Stimulated activated CD4-positive, alpha-beta T cell treated with anti-CD3 and anti-CD28 coated beads, TNF-alpha, amount 100 ng/mL, for 1 hour (primary cell): Measurements from ENCODE around the gene MEIOB.
"Not testable (repeated sequence)": the region's sequence is repeated elsewhere in the genome, so short reads cannot be mapped to it uniquely, and the experiment has no call there.

Experiments used
- DNase-seq, 3 donors: peaks; one replicate each; pipeline ENCODE4 v3.0.0-alpha.2; 2020; ENCODE audit warnings: low read depth in 3 of 3, low spot score in 1 of 3

MEIOB gene

DNA sequence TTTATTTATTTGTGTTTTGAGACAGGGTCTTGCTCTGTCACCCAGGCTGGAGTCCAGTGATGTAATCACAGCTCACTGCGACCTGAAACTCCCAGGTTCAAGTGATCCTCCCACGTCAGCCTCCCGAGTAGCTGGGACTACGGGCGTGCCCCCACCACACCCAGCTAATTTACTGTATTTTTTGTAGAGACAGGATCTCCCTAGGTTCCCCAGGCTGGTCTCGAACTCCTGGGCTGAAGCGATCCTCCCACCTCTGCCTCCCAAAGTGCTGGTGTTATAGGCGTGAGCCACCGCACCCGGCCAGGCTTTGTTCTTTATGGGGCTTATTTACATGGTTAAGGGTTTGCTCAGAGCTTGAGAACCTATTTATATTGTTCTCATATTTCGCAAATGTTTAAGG, 5.8 kb upstream of the MEIOB start:
- DNase-seq, result no peak

- DNase-seq, result no peak
Observed at GRCh38 chr16:1877089-1877488, 5.1 kb upstream of the MEIOB start.

GRCh38 chr16:1876468-1876867, 4.5 kb upstream of the MEIOB start:
- DNase-seq, result no peak

DNA sequence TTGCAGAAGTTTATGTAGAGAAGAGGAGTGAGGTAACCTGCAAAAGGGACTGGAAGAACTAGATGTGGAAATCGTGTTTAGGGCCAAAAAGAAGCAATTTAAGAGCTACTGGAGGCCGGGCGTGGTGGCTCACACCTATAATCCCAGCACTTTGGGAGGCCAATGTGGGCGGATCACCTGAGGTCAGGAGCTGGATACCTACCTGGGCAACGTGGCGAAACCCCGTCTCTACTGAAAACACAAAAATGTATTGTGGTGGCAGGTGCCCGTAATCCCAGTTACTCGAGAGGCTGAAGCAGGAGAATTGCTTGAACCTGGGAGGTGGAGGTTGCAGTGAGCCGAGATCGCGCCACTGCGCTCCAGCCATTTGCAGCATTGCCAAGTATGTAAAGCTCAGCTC, 4.1 kb upstream of the MEIOB start:
- not testable (repeated sequence) for DNase-seq

DNA sequence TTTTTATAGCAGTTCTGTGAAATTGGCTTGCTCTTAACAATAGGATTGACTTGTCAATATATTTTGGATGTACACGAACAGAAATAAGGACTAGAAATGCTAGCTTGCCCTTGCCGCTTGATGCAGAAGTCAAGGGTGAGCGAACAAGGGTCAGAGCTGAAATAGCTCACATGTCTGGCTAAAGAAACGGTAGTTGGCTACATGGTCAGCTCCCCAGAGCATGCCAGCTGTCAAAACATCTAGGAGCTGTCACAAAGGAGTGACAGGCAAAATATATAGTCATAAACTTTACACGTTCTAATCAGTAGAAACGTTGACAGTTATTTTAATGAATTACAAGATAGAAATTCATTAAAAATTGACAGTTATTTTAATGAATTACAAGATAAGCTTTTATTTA, 2.9 kb upstream of the MEIOB start:
- no peak for DNase-seq

- no peak for DNase-seq
Observed at GRCh38 chr16:1870365-1871082, 1.4 kb downstream of the MEIOB start.

- DNase-seq, result no peak
Observed at GRCh38 chr16:1865902-1866690, 5.9 kb downstream of the MEIOB start.

GRCh38 chr16:1863681-1864460, 8.1 kb downstream of the MEIOB start:
- DNase-seq, result no peak

- DNase-seq, result no peak
Observed at GRCh38 chr16:1862394-1862793, 9.6 kb downstream of the MEIOB start.

- no peak for DNase-seq
Observed at GRCh38 chr16:1861730-1862129, 10.2 kb downstream of the MEIOB start.

DNA sequence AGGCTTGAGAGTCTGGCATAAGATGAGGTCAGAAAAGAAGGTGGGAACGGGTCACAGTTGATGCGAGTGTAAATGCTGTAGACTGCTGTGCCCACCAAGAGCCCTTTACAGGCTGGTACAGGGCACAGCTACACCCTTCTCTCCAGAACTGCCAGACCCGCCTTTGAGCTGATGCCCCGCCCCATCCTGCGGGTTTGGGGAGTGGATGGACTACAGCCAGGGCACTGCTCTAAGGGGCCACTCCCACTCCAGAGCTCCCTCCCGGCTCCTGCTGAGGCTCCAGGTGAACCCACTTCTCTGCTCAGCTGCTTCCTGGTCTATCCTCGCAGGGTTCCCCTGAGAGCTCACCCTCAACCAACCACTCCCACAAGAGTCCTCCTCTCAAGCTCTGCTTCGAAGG, 12.3 kb downstream of the MEIOB start:
- DNase-seq, result no peak

- DNase-seq, result no peak
Observed at GRCh38 chr16:1858189-1858865, 13.6 kb downstream of the MEIOB start.

DNA sequence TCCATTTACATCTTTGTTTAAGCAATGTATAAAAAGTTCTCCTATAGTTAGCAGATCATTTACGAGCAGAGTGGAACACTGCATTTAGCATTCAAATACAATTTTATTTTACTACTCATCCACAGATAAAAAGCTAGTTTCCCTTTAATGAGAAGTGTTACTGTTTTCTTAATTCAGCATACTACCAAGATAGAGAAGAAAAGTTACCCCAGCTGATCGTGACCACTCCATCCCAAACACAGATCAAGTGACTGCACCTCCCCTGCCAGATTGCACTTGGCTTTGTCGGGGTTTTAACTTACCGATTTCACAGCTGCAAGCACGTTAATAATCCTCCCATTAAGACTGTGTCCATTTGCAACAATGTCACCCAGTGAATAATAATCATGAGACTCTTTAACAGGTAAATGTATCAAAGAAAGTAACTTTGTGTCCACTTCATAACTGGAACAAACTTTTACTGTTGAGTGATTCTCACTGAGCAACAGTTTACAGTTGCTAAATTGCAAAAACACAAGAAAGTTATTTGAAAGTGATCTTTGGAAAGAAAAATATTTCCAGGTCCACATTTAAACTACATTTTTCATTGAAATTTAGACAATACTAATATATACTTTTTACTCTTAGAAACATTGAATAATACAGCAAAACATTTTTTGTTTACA, 14.4 kb downstream of the MEIOB start:
- DNase-seq, result no peak

DNA sequence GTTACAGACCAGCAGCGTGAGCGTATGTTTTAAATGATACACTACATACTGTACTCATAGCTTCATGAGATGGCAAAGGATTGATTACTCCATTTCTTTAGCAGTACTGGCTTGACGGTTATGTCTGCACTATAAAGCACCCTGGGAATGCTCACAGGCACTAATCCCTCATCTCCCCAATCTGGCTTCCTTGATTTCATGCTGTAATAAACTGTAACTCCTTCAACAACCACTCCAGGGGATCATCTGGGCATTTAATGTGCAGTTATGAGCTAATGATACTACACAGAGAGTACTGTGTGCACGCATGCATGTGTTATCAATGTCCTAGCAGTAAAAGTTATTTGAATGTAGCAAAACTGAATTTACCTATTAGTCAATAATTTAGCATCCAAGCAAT, 20.2 kb downstream of the MEIOB start:
- DNase-seq, result no peak

DNA sequence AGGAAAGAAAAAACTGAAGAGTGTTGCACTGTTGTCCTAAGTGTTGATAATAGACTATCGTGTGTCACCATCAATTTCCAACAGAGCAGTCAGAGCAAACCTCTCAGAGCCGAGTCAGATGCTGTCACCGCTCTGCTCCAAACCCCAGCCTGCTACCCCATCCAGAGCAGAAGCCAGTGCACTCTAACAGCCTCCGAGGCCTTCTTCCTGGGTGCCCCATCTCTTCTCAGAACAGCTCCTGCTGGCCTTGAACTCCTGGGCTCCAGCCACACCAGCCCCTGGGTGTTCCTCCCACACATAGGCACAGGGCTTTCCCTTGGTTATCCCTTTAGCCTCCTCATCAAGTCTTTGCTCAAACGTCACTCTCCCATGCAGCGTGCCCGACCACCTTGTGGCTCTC, 21.0 kb downstream of the MEIOB start:
- DNase-seq, result no peak

DNA sequence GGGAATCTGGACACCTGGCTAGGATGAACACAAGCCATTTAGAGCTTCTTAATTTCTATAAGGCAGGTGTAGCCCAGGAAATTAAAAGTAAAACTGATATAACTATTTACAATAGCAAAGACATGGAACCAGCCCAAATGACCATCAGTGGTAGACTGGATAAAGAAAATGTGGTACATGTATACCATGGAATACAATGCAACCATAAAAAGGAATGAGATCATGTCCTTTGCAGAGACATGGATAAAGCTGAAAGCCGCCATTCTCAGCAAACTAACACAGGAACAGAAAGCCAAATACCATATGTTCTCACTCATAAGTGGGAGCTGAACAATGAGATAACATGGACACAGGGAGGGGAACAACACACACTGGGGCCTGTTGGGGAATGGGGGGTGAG, 25.5 kb downstream of the MEIOB start:
- no peak for DNase-seq

- DNase-seq, result no peak
Observed at GRCh38 chr16:1845985-1846384, 26.0 kb downstream of the MEIOB start.

DNA sequence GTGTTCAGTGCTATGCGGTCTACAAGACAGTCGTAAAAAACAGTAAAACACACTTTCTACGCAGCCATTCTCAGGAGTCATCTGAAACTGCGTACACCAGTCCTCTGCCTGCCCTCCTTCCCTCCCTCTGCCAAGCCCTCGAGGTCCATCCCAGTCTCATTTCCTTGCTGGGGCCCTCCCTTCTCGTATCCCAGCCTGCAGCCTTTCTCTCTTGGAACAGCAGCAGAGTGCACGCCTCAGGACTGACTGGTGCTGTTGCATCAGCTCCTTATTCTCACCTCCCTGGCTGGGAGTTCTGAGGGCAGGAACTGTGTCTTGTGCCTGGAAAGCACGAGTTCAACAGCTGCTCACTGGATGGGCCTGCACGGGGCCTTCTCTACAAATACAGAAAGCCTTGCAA, 32.4 kb downstream of the MEIOB start:
- no peak for DNase-seq

DNA sequence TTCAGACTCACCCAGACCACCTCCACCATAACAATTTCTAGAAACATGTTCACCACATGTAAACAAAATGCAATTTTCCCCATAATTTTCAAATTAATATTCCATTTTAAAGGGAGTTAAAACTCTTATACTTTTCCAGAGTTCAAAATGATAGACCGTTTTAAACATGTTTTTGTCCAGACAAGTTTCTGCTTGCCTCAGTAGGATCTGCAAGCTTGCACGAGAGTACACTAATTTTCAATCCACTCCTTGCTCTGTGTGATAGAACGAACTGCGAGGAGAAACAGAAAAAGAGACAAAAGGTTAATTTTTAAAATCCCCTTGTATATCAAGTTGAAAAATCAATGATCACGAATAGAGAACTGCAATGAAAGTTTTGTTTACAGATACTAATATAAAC, 37.9 kb downstream of the MEIOB start:
- no peak for DNase-seq

- no peak for DNase-seq
Observed at GRCh38 chr16:1832838-1833454, 39.0 kb downstream of the MEIOB start.
